ENCODE data around the gene TRIM33.
"Not testable (repeated sequence)": the region's sequence is repeated elsewhere in the genome, so short reads cannot be mapped to it uniquely, and the experiment has no call there.

GRCh38 chr1:114418948-114419347, 92.1 kb downstream of the TRIM33 start:
- not testable (repeated sequence) for TF ChIP-seq CTCF (IDR thresholded peaks at IDR 0.05; ENCODE audit: low read depth, low read length, poor library complexity, severe bottlenecking); EZH2phosphoT487 (IDR thresholded peaks at IDR 0.05; ENCODE audit: borderline replicate concordance, low read length)

Data from DOHH2 (cell line).